SJSA1 (cell line): ENCODE data around the gene ATP10A. TPM values are rescaled to one million over a fixed set of nuclear protein-coding genes. Genes with fewer than 3 reads are reported as not detected.

ENCODE experiments used
- DNase-seq, 2 experiments: peaks; one replicate each; pipeline ENCODE4 v3.0.0-alpha.2; 2015 to 2020; ENCODE audit warnings: low spot score in 2 of 2, low read depth in 1 of 2
- H3K27ac ChIP-seq: fragments of 250-450 bp; sonication (Bioruptor Pico); 2 replicates; pipeline ENCODE4 v1.5.1; 2020; ENCODE audit warnings: mild to moderate bottlenecking, moderate library complexity
- H3K27me3 ChIP-seq: fragments of 250-450 bp; sonication (Bioruptor Pico); replicated peaks from 2 replicates; pipeline ENCODE4 v1.5.1; 2020; ENCODE audit warnings: mild to moderate bottlenecking, moderate library complexity
- H3K36me3 ChIP-seq: fragments of 250-450 bp; sonication (Bioruptor Pico); 2 replicates; pipeline ENCODE4 v1.5.1; 2020; ENCODE audit warnings: mild to moderate bottlenecking
- H3K4me1 ChIP-seq: fragments of 250-450 bp; sonication (Bioruptor Pico); replicated peaks from 2 replicates; pipeline ENCODE4 v1.6.1; 2021; ENCODE audit warnings: mild to moderate bottlenecking
- H3K4me3 ChIP-seq: fragments of 250-450 bp; sonication (Bioruptor Pico); 2 replicates; pipeline ENCODE4 v1.5.1; 2020; ENCODE audit warnings: mild to moderate bottlenecking
- H3K9me3 ChIP-seq: fragments of 250-450 bp; sonication (Bioruptor Pico); replicated peaks from 2 replicates; pipeline ENCODE4 v1.5.1; 2020; ENCODE audit warnings: mild to moderate bottlenecking
- total RNA-seq: library from RNA; depleted of rRNA; stranded (reverse); fragments of >200 nt; shearing (Covaris generic); gene quantifications from 2 replicates; pipeline ENCODE4 v1.2.3, GENCODE V29; 2014

ATP10A gene
- total RNA-seq, 1 experiment from 2014 or later = 31.3 TPM

GRCh38 chr15:25733036-25733855 is 129.9 kb downstream of the ATP10A start:
- H3K27ac ChIP-seq = no peak overlapping the region
- H3K9me3 ChIP-seq = no peaks in the 10 kb centered on the region
- H3K36me3 ChIP-seq = peaks cover 24% of the 10 kb centered on the region
- no peak overlapping the region for H3K4me3 ChIP-seq
- peaks cover 47% of the 10 kb centered on the region for H3K4me1 ChIP-seq
- H3K27me3 ChIP-seq = no peaks in the 10 kb centered on the region
- DNase-seq = peak in 1 of 2 experiments; percentile 37

GRCh38 chr15:25732191-25732590 is 130.9 kb downstream of the ATP10A start:
- Histone ChIP-seq H3K36me3 (peaks cover 27% of the 10 kb centered on the region), H3K4me1 (peaks cover 36% of the 10 kb centered on the region), H3K9me3 (no peaks in the 10 kb centered on the region), H3K27ac (no peak overlapping the region), H3K27me3 (no peaks in the 10 kb centered on the region), H3K4me3 (no peak overlapping the region)
- no peak for DNase-seq

DNA sequence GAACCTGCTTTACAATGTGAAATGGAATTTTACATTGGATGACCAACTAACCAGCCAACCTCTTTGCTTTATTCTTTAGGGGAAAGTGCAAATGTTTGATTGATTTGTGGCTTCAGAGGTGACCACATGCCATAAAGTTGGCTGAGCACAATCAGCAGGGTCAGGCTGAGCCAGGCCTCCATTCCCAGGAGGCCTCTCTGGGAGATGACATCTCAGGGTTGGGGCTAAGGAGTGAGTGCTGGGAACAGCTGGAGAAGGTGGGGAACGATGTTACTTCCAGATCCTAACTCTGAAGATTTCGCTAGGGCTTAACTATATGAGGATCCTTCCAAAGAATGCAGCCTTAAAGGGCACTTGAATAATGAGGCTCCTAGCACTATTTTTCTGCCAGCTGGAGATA is 131.7 kb downstream of the ATP10A start:
- Histone ChIP-seq H3K27ac (no peak overlapping the region), H3K4me3 (no peak overlapping the region), H3K9me3 (no peaks in the 10 kb centered on the region), H3K4me1 (peaks cover 28% of the 10 kb centered on the region), H3K36me3 (peaks cover 30% of the 10 kb centered on the region), H3K27me3 (no peaks in the 10 kb centered on the region)
- DNase-seq = peak in 1 of 2 experiments; percentile 18

GRCh38 chr15:25730918-25731317 is 132.2 kb downstream of the ATP10A start:
- DNase-seq = peak in 1 of 2 experiments; percentile 32
- H3K36me3 ChIP-seq = peaks cover 30% of the 10 kb centered on the region
- no peak overlapping the region for H3K27ac ChIP-seq
- H3K4me1 ChIP-seq = peaks cover 23% of the 10 kb centered on the region
- no peaks in the 10 kb centered on the region for H3K27me3 ChIP-seq
- H3K9me3 ChIP-seq = no peaks in the 10 kb centered on the region
- H3K4me3 ChIP-seq = no peak overlapping the region

GRCh38 chr15:25728816-25729215 is 134.3 kb downstream of the ATP10A start:
- Histone ChIP-seq H3K4me1 (peaks cover 6% of the 10 kb centered on the region), H3K27me3 (no peaks in the 10 kb centered on the region), H3K36me3 (peaks cover 27% of the 10 kb centered on the region), H3K9me3 (no peaks in the 10 kb centered on the region), H3K27ac (no peak overlapping the region), H3K4me3 (no peak overlapping the region)
- peak in 1 of 2 experiments; percentile 16 for DNase-seq

GRCh38 chr15:25727867-25728600 is 135.1 kb downstream of the ATP10A start:
- Histone ChIP-seq H3K4me1 (no peaks in the 10 kb centered on the region), H3K36me3 (peaks cover 23% of the 10 kb centered on the region), H3K27me3 (no peaks in the 10 kb centered on the region), H3K9me3 (no peaks in the 10 kb centered on the region), H3K27ac (no peak overlapping the region), H3K4me3 (no peak overlapping the region)
- DNase-seq = peak in 1 of 2 experiments; percentile 21

DNA sequence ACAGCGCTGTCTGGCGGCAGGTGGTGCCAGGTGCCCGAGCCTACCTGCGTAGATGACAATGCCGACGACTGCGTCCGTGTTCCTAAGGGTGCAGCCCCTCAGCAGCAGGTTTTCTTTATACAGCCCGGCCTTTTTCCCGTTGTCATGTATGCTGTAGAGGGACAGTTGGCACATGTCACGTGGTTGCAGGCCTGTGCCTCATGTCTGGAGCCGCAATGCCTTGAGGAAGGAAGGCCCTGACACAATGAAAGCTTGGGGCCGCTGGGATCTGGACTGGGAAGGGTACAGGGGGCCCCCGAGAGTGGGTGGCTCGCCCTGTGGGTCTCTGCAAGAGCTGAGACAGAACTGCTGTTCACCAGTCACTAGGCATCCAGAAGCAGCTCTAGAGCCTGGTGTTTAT is 136.0 kb downstream of the ATP10A start:
- peaks cover 18% of the 10 kb centered on the region for H3K36me3 ChIP-seq
- H3K4me1 ChIP-seq = no peaks in the 10 kb centered on the region
- no peaks in the 10 kb centered on the region for H3K27me3 ChIP-seq
- H3K27ac ChIP-seq = no peak overlapping the region
- H3K9me3 ChIP-seq = no peaks in the 10 kb centered on the region
- H3K4me3 ChIP-seq = no peak overlapping the region
- peak in 1 of 2 experiments; percentile 31 for DNase-seq

GRCh38 chr15:25725758-25726157 is 137.4 kb downstream of the ATP10A start:
- no peak overlapping the region for H3K4me3 ChIP-seq
- H3K36me3 ChIP-seq = peaks cover 26% of the 10 kb centered on the region
- no peaks in the 10 kb centered on the region for H3K4me1 ChIP-seq
- no peaks in the 10 kb centered on the region for H3K27me3 ChIP-seq
- no peaks in the 10 kb centered on the region for H3K9me3 ChIP-seq
- DNase-seq = peak in 1 of 2 experiments; percentile 22
- H3K27ac ChIP-seq = no peak overlapping the region

DNA sequence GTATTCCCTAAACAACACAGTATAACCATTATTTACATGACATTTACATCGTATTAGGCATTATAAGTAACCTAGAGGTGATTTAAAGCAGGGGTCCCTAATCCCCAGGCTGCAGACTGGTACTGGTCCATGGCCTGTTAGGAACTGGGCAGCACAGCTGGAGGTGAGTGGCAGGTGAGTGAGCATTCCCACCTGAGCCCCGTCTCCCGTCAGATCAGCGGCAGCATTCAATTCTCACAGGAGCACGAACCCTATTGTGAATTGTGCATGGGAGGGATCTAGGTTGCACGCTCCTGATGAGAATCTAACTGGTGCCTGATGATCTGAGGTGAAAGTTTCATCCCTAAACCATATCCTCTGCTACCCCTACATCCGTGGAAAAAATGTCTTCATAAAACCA is 138.2 kb downstream of the ATP10A start:
- Histone ChIP-seq H3K27me3 (no peaks in the 10 kb centered on the region), H3K36me3 (peaks cover 34% of the 10 kb centered on the region), H3K27ac (no peak overlapping the region), H3K9me3 (no peaks in the 10 kb centered on the region), H3K4me3 (no peak overlapping the region), H3K4me1 (no peaks in the 10 kb centered on the region)
- no peak for DNase-seq

- Histone ChIP-seq H3K4me3 (no peak overlapping the region), H3K27me3 (no peaks in the 10 kb centered on the region), H3K27ac (no peak overlapping the region), H3K4me1 (no peaks in the 10 kb centered on the region), H3K9me3 (no peaks in the 10 kb centered on the region), H3K36me3 (peaks cover 42% of the 10 kb centered on the region)
- no peak for DNase-seq
These were observed 141.5 kb downstream of the ATP10A start for GRCh38 chr15:25721605-25721955.

DNA sequence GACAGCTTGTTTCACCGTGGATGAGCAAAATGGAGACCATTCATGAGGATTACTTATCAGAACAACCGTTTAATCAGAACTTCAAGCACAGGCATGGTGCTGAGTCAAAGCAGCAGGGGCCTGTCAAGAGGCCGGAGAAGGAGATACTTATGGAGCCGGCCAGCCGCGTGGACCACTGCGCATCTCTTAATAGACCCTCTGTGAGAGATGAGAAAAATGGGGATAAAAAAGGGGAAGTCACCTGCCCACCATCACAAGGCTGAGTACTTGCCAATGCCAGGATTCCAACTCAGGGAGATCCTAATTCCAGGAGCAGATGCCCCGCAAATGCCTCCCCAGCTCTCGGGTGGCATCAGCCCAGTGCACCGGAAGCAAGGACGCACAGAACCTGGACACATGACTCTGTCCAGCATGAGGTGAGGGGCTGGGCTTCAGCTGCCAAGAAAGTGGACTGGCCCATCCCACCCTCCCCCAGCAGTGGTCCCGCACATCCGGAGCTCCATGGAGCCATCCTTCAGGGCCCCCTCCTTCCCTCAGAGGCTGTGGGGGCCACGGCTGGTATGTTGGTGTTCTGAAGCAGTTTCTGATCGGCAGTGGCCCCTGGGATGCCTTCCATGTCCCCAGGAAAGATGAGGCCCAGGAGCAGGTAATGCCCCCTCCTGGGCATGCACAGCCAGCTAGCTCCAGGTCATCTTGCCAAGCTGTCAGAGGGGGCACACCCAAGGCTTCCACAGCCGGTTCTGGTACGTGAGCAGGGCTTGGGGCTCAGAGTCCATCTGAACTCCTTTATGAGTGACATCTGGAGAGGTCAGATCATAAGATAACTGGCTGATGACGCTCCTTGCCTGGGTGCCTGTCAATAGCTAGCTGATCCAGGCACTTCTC is 143.8 kb downstream of the ATP10A start:
- H3K9me3 ChIP-seq = no peaks in the 10 kb centered on the region
- H3K27ac ChIP-seq = no peak overlapping the region
- H3K27me3 ChIP-seq = no peaks in the 10 kb centered on the region
- no peak overlapping the region for H3K4me3 ChIP-seq
- no peaks in the 10 kb centered on the region for H3K4me1 ChIP-seq
- DNase-seq = no peak
- H3K36me3 ChIP-seq = peaks cover 35% of the 10 kb centered on the region

DNA sequence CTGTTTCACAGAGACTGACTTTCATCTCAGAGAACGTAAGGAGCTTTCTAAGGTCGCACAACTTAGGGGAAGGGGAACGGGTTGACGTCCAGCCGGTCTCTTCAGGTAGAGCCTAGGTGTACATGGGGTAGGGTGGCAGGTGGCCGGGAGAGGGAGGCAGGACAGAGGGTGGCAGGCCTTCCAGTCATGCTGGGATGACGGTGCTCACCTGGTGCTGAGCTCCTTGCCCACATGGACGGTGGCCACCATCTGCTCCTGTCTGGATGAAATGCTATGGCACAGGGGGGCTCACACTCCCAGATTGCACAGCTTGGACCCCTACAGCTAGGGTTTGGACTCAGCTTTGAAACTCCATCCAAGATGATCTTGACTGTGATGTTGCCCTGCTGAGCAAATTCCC is 144.5 kb downstream of the ATP10A start:
- no peaks in the 10 kb centered on the region for H3K27me3 ChIP-seq
- no peak for DNase-seq
- no peak overlapping the region for H3K27ac ChIP-seq
- H3K9me3 ChIP-seq = no peaks in the 10 kb centered on the region
- no peak overlapping the region for H3K4me3 ChIP-seq
- H3K4me1 ChIP-seq = no peaks in the 10 kb centered on the region
- H3K36me3 ChIP-seq = peaks cover 35% of the 10 kb centered on the region

- H3K4me3 ChIP-seq = no peak overlapping the region
- peaks cover 37% of the 10 kb centered on the region for H3K36me3 ChIP-seq
- H3K27ac ChIP-seq = no peak overlapping the region
- H3K4me1 ChIP-seq = no peaks in the 10 kb centered on the region
- no peaks in the 10 kb centered on the region for H3K9me3 ChIP-seq
- DNase-seq = no peak
- H3K27me3 ChIP-seq = no peaks in the 10 kb centered on the region
These were observed 145.0 kb downstream of the ATP10A start for GRCh38 chr15:25718169-25718536.
